ENCODE measurements around the gene GPLD1.

Gene GPLD1

DNA sequence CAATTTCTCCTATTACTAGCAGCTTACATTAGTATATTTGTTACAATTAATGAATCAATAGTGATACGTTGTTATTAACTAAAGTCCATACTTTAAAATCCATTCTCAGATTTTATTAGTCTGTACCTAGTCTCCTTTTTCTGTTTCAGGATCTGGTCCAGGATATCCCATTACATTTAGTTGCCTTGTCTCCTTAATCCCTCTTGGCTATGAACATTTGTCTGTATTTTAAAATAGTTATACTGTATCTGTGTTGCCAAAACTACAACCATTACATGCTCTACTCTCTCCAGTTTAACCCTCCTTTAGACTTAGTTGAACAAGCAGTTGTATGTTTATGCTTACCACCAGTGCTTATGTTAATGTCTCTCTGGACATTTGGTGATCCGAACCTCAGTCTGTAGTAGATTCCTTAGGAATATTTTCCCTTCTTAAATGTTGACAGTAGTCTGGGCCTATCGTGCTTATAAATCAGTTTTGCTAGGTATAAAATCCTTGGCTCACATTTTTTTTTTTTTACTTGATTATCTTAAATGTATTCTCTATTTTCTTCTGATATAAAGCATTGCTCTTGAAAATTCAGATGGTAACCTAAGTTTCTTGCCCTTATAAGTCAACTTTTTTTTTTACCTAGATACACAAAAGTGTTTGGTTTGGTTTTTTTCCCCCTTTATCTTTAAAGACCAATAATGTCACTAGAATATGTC lies 17.6 kb upstream of the GPLD1 start:
- no peak overlapping the region for H3K4me3 ChIP-seq (ENCODE audit: low read length)
- TF ChIP-seq, protein P1, sequence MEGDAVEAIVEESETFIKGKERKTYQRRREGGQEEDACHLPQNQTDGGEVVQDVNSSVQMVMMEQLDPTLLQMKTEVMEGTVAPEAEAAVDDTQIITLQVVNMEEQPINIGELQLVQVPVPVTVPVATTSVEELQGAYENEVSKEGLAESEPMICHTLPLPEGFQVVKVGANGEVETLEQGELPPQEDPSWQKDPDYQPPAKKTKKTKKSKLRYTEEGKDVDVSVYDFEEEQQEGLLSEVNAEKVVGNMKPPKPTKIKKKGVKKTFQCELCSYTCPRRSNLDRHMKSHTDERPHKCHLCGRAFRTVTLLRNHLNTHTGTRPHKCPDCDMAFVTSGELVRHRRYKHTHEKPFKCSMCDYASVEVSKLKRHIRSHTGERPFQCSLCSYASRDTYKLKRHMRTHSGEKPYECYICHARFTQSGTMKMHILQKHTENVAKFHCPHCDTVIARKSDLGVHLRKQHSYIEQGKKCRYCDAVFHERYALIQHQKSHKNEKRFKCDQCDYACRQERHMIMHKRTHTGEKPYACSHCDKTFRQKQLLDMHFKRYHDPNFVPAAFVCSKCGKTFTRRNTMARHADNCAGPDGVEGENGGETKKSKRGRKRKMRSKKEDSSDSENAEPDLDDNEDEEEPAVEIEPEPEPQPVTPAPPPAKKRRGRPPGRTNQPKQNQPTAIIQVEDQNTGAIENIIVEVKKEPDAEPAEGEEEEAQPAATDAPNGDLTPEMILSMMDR (conservative IDR thresholded peaks at IDR 0.05; ENCODE audit: low read depth, low read length) = no peak
- DNase-seq (ENCODE audit: low read depth) = no peak

DNA sequence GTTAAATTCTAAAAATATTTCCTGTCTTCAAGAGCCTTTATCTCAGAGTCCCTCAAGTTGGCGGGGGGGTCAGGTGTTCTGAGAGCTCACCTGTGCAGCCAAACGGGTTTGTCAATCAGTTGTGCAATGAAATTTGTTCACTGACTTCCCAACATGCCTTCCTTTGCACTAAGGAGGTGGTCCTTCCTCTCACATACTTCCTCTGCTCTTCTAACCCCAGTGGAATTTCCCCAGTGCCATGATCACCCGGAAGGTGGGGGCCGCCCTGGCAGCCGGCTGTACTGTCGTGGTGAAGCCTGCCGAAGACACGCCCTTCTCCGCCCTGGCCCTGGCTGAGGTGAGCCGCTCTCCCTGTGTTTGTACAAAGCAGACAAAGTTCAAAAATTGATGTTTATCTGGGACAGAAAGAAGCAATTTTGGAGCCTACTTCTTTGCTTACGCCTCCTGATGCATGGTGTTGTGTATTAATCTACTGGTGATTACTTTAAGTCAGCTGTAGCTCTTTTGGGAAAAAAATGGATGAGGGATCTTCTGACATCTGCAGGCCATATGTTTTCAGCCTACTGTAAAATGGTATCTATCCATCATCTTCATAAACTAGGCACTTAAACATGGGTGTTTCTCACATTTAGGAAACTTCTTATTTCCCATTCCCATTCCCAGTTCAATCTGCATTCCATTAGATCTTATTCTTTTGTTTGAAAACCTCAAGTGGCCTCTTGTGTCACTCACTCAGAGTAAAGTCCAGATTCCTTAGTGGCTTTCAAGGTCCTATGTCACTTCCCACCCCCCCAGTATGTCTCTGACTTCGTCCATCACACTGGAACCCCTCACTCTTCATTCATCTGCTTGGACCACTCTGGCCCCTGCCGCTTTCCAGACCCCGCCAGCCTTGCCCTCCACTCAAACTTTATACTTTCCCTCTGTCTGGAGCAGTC lies 15.5 kb upstream of the GPLD1 start:
- no peak for DNase-seq (ENCODE audit: low read depth)

DNA sequence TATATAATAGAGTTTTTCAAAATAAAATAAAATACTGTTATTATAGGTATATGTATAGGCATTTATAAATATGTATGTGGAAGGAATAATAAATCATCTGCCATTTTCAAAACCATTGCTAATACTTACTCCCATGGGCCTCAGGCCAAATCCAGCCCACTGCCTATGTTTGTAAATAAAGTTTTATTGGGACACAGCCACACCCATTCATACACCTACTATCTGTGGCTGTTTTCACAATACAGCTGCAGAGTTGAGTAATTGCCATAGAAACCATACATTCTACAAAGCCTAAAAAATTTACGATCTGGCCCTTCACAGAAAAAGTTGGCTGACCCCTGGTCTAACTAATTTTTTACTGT lies 14.9 kb upstream of the GPLD1 start:
- TF ChIP-seq, protein P1 (conservative IDR thresholded peaks at IDR 0.05; ENCODE audit: low read depth, low read length) = no peak
- DNase-seq (ENCODE audit: low read depth) = no peak
- no peak overlapping the region for H3K4me3 ChIP-seq (ENCODE audit: low read length)

More for the DNA sequence above, 15.5 kb upstream of the GPLD1 start:
- H3K4me3 ChIP-seq (ENCODE audit: low read length) = no peak overlapping the region
- TF ChIP-seq, protein P1 (conservative IDR thresholded peaks at IDR 0.05; ENCODE audit: low read depth, low read length) = no peak

DNA sequence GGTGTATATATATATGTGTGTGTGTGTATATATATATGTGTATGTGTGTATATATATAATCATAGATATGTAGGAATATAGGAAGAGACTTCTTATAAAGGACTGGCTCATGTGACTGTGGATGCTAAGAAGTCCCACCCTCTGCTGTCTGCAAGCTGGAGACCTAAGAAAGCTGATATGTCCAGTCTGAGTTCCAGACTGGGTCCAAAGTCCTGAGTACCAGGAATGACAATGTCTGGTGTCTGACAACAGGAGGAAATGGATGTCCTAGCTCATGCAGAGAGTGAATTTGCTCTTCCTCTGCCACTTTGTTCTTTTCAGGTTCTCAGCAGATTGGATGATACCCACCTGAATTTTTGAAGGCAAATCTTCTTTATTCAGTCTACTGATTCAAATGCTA lies 12.5 kb upstream of the GPLD1 start:
- no peak for DNase-seq (ENCODE audit: low read depth)
- TF ChIP-seq, protein P1 (conservative IDR thresholded peaks at IDR 0.05; ENCODE audit: low read depth, low read length) = no peak
- no peak overlapping the region for H3K4me3 ChIP-seq (ENCODE audit: low read length)

DNA sequence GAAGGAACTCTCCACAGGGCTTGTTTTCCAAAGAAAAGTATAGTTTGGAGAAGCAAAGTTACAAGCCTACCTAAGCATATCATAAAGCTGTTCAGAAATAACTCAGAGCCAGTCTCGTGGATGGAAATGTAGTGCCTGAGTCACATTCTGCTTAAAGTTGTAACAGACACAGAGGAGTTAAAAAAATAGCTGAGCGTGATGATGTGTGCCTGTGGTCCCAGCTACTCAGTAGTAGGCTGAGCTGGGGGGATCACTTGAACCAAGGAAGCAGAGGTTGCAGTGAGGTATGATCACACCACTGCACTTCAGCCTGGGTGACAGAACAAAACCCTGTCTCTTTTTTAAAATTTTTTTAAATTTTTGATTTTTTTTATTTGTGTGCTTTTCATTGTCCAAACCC lies 12.0 kb upstream of the GPLD1 start:
- no peak overlapping the region for H3K4me3 ChIP-seq (ENCODE audit: low read length)
- DNase-seq (ENCODE audit: low read depth) = no peak
- TF ChIP-seq, protein P1 (conservative IDR thresholded peaks at IDR 0.05; ENCODE audit: low read depth, low read length) = no peak

DNA sequence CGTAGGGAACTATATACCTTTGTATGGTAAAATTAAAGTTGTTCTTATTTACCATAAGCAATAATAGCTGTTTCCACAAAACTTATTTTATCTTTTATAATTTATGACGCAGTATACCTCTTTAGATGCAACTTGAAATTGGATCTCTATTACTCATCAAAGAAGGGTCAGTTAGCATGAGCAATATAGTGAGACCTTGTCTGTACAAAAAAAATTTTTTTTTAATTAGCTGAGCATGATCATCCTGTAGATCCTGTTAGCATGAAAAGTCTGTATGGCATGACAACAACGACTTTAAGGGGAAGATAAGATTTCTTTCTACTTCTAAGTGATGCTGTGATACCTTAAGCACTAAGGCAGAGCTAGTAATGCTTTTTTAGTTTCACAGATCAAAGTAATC lies 11.3 kb upstream of the GPLD1 start:
- no peak for DNase-seq (ENCODE audit: low read depth)
- TF ChIP-seq, protein P1 (conservative IDR thresholded peaks at IDR 0.05; ENCODE audit: low read depth, low read length) = no peak

More for the DNA sequence above, 11.3 kb upstream of the GPLD1 start:
- no peak overlapping the region for H3K4me3 ChIP-seq (ENCODE audit: low read length)
